ENCODE measurements around the gene HRH2.
"Not testable (repeated sequence)": the region's sequence is repeated elsewhere in the genome, so short reads cannot be mapped to it uniquely, and the experiment has no call there.

The HRH2 gene

GRCh38 chr5:175657593-175658271 is at the start of gene HRH2:
Gene HRH2 (plus strand): TSS chr5:175658071. CDS start chr5:175683234, 25,163 bp downstream.
- DNase-seq: no peak

- DNase-seq: no peak
Observed at GRCh38 chr5:175609526-175609925, 48.3 kb upstream of the HRH2 start.

DNA sequence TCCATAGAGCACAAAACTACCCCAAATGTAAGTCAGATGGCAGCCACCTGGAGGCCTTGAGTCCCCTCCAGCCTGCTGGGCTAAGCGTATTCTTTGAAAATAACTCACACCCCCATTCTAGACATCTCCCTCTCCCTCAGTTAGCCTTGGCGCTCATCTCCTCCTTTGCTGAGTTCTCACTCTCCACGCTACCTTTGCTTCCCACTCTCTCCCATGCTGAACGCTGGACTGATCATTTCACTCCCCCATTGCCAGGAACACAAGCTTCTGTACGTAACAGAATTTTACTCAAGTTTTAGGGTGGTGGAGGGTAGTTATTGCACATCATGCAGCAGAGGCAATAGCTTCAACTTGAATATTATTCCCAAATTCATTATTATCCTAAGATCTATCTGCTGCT is 47.5 kb upstream of the HRH2 start:
- no peak for DNase-seq

GRCh38 chr5:175610898-175611297 is 47.0 kb upstream of the HRH2 start:
- DNase-seq: no peak

DNA sequence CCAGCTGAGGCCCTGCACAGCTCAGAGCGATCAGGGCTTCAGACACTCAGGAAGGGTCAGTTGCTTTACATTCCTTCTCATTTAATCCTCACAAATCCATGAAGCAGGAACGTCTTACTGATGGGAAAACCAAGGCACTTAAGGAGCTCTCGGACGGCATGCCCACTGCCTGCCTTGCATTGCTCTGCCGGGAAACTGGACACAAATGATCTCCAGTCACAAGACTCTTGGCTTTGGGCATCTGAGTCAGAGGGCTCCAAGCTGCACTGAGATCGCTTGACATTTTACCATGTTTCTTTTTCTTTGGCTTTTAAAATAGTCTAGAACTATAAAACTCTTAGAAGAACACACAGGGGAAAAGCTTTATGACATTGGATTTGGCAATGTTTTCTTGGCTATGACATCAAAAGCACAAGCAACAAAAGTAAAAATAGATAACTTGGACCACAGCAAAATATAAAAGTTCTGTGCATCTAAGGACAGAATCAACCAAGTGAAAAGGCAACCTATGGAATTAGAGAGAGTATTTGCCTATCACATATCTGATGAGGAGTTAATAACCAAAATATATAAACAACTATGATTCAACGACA is 43.6 kb upstream of the HRH2 start:
- DNase-seq: no peak

DNA sequence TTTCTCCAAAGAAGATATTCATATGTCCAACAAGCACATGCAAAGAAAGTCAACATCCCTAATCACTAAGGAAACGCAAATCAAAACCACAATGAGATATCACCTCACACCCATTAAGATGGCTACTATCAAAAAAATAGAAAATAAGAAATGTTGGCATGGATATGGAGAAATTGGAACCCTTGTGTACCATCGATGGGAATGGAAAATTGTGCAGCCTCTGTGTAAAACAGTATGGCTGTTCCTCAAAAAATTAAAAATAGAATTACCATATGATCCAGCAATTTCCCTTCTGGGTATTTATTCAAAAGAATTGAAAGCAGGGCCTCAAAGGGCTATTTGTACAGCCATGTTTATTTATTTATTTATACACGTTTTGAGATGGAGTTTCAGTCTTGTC is 43.0 kb upstream of the HRH2 start:
- DNase-seq: no peak

DNA sequence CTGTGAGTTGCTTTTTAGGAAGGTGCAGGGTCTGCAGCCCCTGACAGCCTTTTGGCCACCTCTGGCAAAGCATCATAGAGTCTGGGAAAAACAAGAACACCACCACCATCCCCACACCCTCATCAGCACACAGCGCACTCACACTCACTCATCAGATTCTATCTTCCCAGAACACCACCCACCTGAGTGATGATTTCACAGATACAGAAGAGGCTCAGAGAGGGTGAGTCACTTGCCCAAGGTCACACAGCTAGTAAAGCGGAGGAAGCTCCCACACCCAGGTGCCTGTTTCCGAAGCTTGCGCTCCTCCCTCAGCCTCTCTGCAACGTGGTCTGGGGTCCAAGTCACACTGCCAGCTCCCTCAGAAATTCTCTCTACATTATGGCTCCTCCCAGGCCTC is 41.8 kb upstream of the HRH2 start:
- DNase-seq: no peak

GRCh38 chr5:175616527-175616926 is 41.3 kb upstream of the HRH2 start:
- DNase-seq: not testable (repeated sequence)

DNA sequence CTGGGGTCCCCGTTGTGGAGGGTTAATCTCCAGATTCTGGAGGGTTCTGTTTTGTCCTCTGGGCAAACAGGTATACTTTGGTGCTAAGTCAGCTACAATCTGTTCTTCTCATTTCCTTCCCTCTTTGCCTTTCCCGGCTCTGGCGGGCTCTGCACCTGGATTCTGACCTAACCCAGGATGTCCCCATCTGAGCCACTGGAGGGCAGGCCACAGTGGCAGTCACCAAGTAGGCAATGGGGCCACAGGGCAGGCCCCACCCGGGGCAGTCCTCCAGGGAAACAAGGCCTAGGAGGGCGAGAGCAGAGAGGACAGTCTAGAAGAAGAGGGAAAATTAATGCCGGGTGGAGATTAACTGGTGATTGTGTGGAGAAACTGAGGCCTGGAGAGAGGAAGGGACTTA is 40.4 kb upstream of the HRH2 start:
- DNase-seq: no peak

GRCh38 chr5:175620527-175620926 is 37.3 kb upstream of the HRH2 start:
- DNase-seq: no peak

DNA sequence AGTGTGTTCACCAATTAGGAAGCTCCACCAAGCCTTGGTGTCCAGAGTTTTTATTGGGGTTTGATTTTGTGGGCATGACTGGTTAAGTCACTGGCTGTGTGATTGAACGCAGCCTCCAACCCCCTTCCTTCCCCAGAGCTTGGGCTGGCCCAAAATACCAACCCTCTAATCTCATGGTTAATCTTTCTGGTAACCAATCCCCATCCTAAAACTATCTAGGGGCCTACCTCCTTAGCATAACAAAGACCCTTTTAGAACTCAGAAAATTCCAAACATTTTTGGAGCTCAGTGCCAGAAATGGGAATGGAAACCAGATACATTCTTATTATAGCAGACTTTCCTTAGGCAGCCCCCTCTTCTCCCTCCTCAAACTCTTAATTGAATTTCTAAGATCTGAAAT is 35.9 kb upstream of the HRH2 start:
- no peak for DNase-seq

GRCh38 chr5:175623088-175623487 is 34.8 kb upstream of the HRH2 start:
- DNase-seq: no peak

DNA sequence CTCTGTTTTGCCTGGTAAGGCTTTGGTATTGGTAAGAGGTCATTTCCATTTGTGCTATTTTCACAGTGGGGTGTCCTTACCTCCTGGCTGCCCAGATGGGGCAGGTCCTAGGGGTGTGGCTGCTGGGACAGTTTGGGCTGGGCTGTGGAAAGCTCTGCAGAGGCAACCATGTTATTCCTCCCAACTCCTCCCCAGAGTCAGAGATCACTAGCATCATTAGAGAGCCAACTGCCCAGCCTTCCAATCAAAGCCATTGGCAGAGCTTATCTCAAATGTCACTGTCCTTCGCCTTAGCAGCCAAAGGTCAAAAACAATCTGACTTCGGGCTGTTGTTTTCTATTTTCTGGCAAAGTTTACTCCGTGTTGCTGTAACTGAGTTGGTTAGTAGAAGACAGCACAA is 33.6 kb upstream of the HRH2 start:
- no peak for DNase-seq

DNA sequence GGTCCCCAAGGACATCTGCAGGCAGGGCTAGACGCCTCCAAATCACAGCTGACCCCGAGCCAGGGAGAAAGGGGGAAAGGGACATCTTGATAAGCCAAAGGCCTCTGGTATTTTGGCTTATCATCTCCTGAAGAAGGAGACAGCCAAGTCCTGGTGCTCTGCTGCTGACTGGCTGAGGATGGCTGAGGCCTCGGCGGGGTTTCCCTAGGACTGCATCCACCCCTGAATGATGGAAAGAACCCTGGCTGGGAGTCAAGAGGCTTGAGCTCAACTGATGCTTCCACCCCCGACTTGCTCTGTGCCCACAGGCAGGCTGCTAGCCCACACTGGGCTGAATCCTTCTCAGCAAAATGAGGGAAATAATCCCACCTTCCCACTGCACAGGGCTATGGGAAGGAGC is 30.9 kb upstream of the HRH2 start:
- DNase-seq: no peak

DNA sequence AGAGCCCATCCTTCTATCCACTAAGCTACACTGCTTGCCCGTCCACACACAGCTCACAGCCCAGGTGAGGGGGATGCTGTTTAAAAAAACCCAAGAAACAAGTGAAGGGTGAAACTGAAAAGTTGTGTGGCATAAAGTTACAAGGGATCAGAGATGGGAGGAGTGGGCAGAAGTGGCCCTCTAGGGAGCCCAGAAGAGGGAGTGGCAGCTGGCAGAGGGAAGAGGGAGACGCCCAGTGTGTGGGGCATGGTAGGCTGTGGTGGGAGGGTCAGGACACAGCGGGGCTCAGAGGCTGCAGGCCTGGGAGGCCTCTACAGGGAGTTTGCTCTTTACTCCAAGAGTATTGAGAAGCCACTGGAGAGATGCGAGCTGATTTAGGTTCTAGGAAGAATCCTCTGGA is 30.1 kb upstream of the HRH2 start:
- no peak for DNase-seq

- DNase-seq: no peak
Observed at GRCh38 chr5:175628668-175629067, 29.2 kb upstream of the HRH2 start.

- DNase-seq: no peak
Observed at GRCh38 chr5:175629261-175629660, 28.6 kb upstream of the HRH2 start.

DNA sequence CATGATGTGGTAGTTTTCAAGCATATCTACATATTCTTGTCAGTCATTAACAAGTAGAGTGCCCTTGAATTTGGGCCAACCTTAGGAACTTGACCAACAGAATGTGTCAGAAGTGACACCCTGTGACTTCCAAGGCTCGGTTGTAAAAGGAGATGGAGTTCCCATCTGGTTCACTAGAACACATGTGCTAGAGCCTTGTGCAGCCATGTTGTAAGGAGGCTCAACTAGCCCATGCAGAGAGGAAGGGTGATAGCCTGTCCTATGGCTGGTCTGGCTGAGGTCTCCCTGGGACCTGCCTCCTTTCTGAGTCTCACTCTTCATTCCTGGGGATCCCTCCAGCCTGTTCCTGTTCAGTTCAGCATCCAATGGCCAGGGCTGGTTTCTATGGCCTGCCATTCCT is 28.1 kb upstream of the HRH2 start:
- DNase-seq: no peak

DNA sequence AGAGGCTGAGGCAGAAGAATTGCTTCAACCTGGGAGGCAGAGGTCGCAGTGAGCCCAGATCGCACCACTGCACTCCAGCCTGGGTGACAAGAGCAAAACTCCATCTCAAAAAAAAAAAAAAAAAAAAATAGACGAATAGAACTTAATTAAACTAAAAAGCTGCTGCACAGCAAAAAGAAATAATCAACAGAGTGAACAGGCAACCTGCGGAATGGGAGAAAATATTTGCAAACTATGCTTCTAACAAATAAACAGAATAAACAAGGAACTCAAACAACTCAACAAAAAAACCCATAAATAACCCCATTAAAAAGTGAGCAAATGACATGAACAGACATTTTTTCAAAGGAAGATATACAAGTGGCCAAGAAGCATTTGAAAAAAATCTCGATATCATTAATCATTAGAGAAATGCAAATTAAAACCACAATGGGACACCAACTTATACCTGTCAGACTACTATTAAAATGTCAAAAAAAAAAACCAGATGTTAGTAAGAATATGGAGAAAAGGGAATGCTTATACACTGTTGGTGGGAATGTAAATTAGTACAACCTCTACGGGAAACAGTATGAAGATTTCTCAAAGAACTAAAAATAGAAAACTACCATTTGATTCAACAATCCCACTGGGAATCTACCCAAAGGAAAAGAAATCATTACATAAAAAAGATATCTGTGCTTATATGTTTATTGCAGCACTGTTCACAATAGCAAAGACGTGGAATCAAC is 21.9 kb upstream of the HRH2 start:
- DNase-seq: no peak

DNA sequence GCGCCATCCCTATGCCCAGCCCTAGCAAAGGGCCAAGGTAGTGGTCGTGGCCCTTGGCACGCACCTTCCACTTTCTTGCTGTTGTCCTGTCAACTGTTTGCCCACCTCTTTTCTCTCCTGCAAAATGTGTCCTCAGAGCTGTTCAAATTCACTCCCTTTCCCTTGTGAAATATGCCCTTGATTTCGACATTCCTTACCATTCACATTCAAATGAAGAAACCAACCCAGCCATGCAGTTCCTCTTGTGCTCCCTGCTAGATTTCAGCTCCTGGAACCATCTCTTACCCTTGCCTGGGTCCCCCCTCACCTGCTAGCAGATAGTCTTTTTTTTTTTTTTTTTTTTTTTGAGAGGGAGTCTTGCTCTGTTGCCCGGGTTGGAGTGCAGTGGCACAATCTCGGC is 19.6 kb upstream of the HRH2 start:
- DNase-seq: no peak

DNA sequence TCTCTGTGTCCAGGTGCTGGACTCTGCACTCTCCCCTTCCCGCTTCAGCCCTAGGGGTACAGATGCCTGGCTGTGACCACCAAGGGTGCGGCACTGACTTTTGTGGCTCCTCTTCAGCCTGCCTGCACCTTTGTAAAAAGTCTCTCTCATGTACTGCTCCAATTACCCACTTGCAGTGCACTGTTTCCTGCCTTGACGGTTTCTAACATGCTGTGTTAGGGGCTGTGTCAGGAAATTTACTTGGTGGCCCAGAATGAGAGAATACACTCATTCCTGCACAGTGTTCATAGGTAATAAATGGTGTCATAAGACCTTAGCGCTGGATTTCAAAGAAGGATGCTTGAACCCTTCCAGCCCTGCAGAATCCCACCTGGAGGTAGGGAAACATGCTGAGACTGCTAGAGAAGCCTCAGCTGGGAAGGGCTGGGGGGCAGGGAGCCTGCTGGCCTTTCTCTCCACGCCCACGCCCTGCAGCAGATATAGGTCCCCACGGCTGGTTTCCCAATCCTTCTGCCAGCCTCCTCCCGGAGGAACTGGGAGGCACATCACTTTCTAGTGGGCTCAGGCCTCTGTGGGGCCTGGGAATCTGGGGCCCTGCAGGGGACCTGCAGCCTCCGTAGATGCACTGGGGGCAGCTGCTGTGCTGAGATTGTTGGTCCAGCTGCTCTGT is 17.6 kb upstream of the HRH2 start:
- DNase-seq: no peak

GRCh38 chr5:175642998-175643397 is 14.9 kb upstream of the HRH2 start:
- no peak for DNase-seq

DNA sequence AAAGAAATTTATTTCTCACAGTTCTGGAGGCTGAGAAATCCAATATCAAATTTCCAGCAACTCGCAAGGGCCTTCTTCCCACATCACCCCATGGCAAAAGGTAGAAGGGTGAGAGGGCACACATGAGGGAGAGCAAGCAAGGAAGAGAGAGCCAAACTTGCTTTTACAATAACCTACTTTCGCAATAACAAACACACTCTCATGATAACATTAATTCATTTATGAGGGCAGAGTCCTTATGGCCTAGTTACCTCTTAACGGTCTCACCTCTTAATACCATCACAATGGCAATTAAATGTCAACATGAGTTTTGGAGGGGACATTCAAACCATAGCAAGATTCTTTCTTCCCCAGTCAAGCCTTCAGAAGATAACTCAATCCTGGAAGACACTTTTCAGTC is 11.6 kb upstream of the HRH2 start:
- DNase-seq: no peak

GRCh38 chr5:175649967-175650366 is 7.9 kb upstream of the HRH2 start:
- no peak for DNase-seq
